A549 treated with AZD2906 at 1 μM for 4 hours (cell line): ENCODE results near the gene MBD3L2B. TPM values are rescaled to one million over a fixed set of nuclear protein-coding genes. Genes with fewer than 3 reads are reported as not detected.

Experiments used
- total RNA-seq: library from RNA; stranded (reverse); fragments of 200-300 nt; extraction: Qiagen RNA extraction; gene quantifications from 5 replicates; pipeline ENCODE4 v1.2.3, GENCODE V29; 2022

The MBD3L2B gene
- not detected in 5 replicates for total RNA-seq

GRCh38 chr19:7021331-7021730 is at the start of gene MBD3L2B:
MBD3L2B (minus strand) TSS chr19:7021431; CDS start chr19:7021397, 34 bp downstream.

GRCh38 chr19:7069042-7069903 is 48.0 kb upstream of the MBD3L2B start, which contains the start of gene ZNF557:
ZNF557 (plus strand) TSS chr19:7069703; CDS start chr19:7075075, 5,372 bp downstream.

GRCh38 chr19:7058576-7058975 is 37.3 kb upstream of the MBD3L2B start, which contains the start of gene MBD3L3:
MBD3L3 (minus strand) TSS chr19:7058676; CDS start chr19:7058605, 71 bp downstream.

GRCh38 chr19:7049021-7049420 is 27.8 kb upstream of the MBD3L2B start, which contains the start of gene MBD3L2:
MBD3L2 (plus strand) TSS chr19:7049321; CDS start chr19:7049374, 53 bp downstream.

GRCh38 chr19:7040079-7040478 is 18.8 kb upstream of the MBD3L2B start, which contains the start of gene MBD3L4:
MBD3L4 (minus strand) TSS chr19:7040179; CDS start chr19:7040144, 35 bp downstream.

GRCh38 chr19:7030278-7030677 is 9.0 kb upstream of the MBD3L2B start, which contains the start of gene MBD3L5:
MBD3L5 (plus strand) TSS chr19:7030578; CDS start chr19:7030612, 34 bp downstream.

Other genes with a start within 250 kb of the MBD3L2B start
- gene VAV1, start 248.7 kb downstream of the MBD3L2B start, total RNA-seq = 6.2 to 8.2 TPM (median 6.7 TPM) in 5 replicates
- gene ADGRE1, start 133.9 kb downstream of the MBD3L2B start, total RNA-seq = 4.3 to 5.6 TPM (median 4.7 TPM) in 5 replicates
- not detected in 5 replicates for gene MBD3L5, start 9.1 kb upstream of the MBD3L2B start, total RNA-seq
- not detected in 5 replicates for gene MBD3L4, start 18.7 kb upstream of the MBD3L2B start, total RNA-seq
- not detected in 5 replicates for gene MBD3L2, start 27.9 kb upstream of the MBD3L2B start, total RNA-seq
- gene MBD3L3, start 37.2 kb upstream of the MBD3L2B start, total RNA-seq = not detected in 5 replicates
- 2.4 to 2.9 TPM (median 2.8 TPM) in 5 replicates for gene ZNF557, start 48.3 kb upstream of the MBD3L2B start, total RNA-seq